ENCODE data around the gene VTI1A. TPM values are rescaled to one million over a fixed set of nuclear protein-coding genes. Genes with fewer than 3 reads are reported as not detected.

The VTI1A gene
- total RNA-seq, 1 donor from 2014 or later = 34.6 TPM

GRCh38 chr10:112409299-112409698 is 37.7 kb upstream of the VTI1A start:
- H3K27me3 Mint-ChIP-seq (ENCODE audit: low read depth) = peaks cover 55% of the 10 kb centered on the region
- H3K4me3 Mint-ChIP-seq = no peak overlapping the region
- peaks cover 3% of the 10 kb centered on the region for H3K9me3 Mint-ChIP-seq
- no peak overlapping the region for H3K27ac Mint-ChIP-seq
- H3K36me3 Mint-ChIP-seq = no peaks in the 10 kb centered on the region
- DNase-seq (ENCODE audit: low spot score in 2 of 2, unreplicated experiment in 2 of 2) = no peak
- no peaks in the 10 kb centered on the region for H3K4me1 Mint-ChIP-seq
- no peak for TF ChIP-seq CTCF (IDR thresholded peaks at IDR 0.05; ENCODE audit: unreplicated experiment)

GRCh38 chr10:112409755-112410154 is 37.3 kb upstream of the VTI1A start:
- TF ChIP-seq CTCF (IDR thresholded peaks at IDR 0.05; ENCODE audit: unreplicated experiment) = no peak
- Mint-ChIP-seq H3K27me3 (ENCODE audit: low read depth) (peaks cover 52% of the 10 kb centered on the region), H3K4me3 (no peak overlapping the region), H3K4me1 (no peaks in the 10 kb centered on the region), H3K9me3 (peaks cover 3% of the 10 kb centered on the region), H3K27ac (no peak overlapping the region), H3K36me3 (no peaks in the 10 kb centered on the region)
- DNase-seq (ENCODE audit: low spot score in 2 of 2, unreplicated experiment in 2 of 2) = no peak

GRCh38 chr10:112412696-112413095 is 34.3 kb upstream of the VTI1A start:
- no peak overlapping the region for H3K27ac Mint-ChIP-seq
- no peaks in the 10 kb centered on the region for H3K36me3 Mint-ChIP-seq
- no peak for DNase-seq (ENCODE audit: low spot score in 2 of 2, unreplicated experiment in 2 of 2)
- peaks cover 7% of the 10 kb centered on the region for H3K4me1 Mint-ChIP-seq
- peaks cover 40% of the 10 kb centered on the region for H3K27me3 Mint-ChIP-seq (ENCODE audit: low read depth)
- H3K9me3 Mint-ChIP-seq = peaks cover 8% of the 10 kb centered on the region
- no peak overlapping the region for H3K4me3 Mint-ChIP-seq
- TF ChIP-seq CTCF (IDR thresholded peaks at IDR 0.05; ENCODE audit: unreplicated experiment) = no peak

GRCh38 chr10:112421731-112422130 is 25.3 kb upstream of the VTI1A start:
- Mint-ChIP-seq H3K27me3 (ENCODE audit: low read depth) (no peaks in the 10 kb centered on the region), H3K9me3 (no peaks in the 10 kb centered on the region), H3K27ac (no peak overlapping the region), H3K4me3 (no peak overlapping the region), H3K4me1 (no peaks in the 10 kb centered on the region), H3K36me3 (no peaks in the 10 kb centered on the region)
- TF ChIP-seq CTCF (IDR thresholded peaks at IDR 0.05; ENCODE audit: unreplicated experiment) = no peak
- no peak for DNase-seq (ENCODE audit: low spot score in 2 of 2, unreplicated experiment in 2 of 2)

- Mint-ChIP-seq H3K4me3 (no peak overlapping the region), H3K4me1 (no peaks in the 10 kb centered on the region), H3K27me3 (ENCODE audit: low read depth) (no peaks in the 10 kb centered on the region), H3K36me3 (no peaks in the 10 kb centered on the region), H3K9me3 (no peaks in the 10 kb centered on the region), H3K27ac (no peak overlapping the region)
- no peak for TF ChIP-seq CTCF (IDR thresholded peaks at IDR 0.05; ENCODE audit: unreplicated experiment)
- no peak for DNase-seq (ENCODE audit: low spot score in 2 of 2, unreplicated experiment in 2 of 2)
Observed at GRCh38 chr10:112424651-112425050, 22.4 kb upstream of the VTI1A start.

GRCh38 chr10:112426111-112426510 is 20.9 kb upstream of the VTI1A start:
- DNase-seq (ENCODE audit: low spot score in 2 of 2, unreplicated experiment in 2 of 2) = no peak
- Mint-ChIP-seq H3K27me3 (ENCODE audit: low read depth) (no peaks in the 10 kb centered on the region), H3K27ac (no peak overlapping the region), H3K36me3 (peaks cover 3% of the 10 kb centered on the region), H3K4me1 (no peaks in the 10 kb centered on the region), H3K9me3 (no peaks in the 10 kb centered on the region), H3K4me3 (no peak overlapping the region)
- TF ChIP-seq CTCF (IDR thresholded peaks at IDR 0.05; ENCODE audit: unreplicated experiment) = no peak
